ENCODE data around the gene DNLZ. TPM values are rescaled to one million over a fixed set of nuclear protein-coding genes. Genes with fewer than 3 reads are reported as not detected.

The DNLZ gene
- total RNA-seq, 4 donors from 2014 or later = 37.9 to 65.1 (median 54.3) TPM

- intact Hi-C loops (cut with DNase I; ENCODE audit: low total_unique reads) (no loop called here), in situ Hi-C loops (cut with MboI; ENCODE audit: low sequenced_read_pairs in 4 of 4) (no loop called here)
- no peak for DNase-seq
- H3K36me3 ChIP-seq = no peaks in the 10 kb centered on the region
- peaks cover 2 to 19% (median 3%) of the 10 kb centered on the region in 3 donors for H3K27me3 ChIP-seq
- H3K4me1 ChIP-seq = no peaks in the 10 kb centered on the region
- no peak overlapping the region for H3K27ac ChIP-seq
- H3K4me3 ChIP-seq = no peak overlapping the region
- TF ChIP-seq CTCF (IDR thresholded peaks at IDR 0.05 in 4 of 5, conservative IDR thresholded peaks at IDR 0.05 in 1 of 5) (no peak), POLR2A (IDR thresholded peaks at IDR 0.05) (no peak)
- no peaks in the 10 kb centered on the region for H3K9me3 ChIP-seq
- no peak for ATAC-seq
These were observed 44.7 kb downstream of the DNLZ start for GRCh38 chr9:136318776-136319241.

DNA sequence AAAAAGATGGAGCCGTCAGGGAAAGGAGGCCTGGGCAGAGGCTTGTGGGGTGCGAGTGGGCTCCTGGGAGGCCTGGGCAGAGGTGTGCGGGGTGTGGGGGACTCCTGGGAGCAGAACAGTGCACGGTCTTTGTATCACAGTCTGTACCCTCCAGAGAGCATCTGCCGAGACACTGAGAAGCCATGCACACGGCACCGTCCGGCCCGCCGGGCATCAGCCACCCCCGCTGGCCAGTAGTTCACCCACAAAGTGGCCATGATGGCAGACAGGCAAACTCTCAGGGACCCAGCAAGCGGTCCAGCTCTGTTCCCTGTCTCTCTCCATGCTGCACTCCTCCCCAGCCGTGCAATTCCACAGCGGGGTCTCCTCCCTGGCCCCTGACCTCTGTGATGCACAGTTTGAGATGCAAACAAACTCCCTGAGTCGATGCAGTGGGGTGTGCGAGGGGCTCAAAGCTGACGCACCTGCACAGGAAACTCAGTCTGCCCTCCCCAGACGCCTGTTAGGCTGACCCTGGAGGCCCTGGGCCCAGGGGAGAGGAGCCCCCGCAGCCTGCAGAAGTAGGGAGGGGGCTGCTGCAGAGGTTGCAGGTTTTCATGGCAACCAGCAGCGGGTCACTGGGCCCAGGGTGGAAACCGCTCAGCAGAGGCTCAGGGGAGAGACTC, 45.3 kb downstream of the DNLZ start:
- TF ChIP-seq CTCF (IDR thresholded peaks at IDR 0.05 in 4 of 5, conservative IDR thresholded peaks at IDR 0.05 in 1 of 5) (no peak), POLR2A (IDR thresholded peaks at IDR 0.05) (no peak)

GRCh38 chr9:136317695-136318094, 45.8 kb downstream of the DNLZ start:
- in situ Hi-C loops (cut with MboI; ENCODE audit: low sequenced_read_pairs in 4 of 4) (no loop called here), intact Hi-C loops (cut with DNase I; ENCODE audit: low total_unique reads) (no loop called here)
- TF ChIP-seq CTCF (IDR thresholded peaks at IDR 0.05 in 4 of 5, conservative IDR thresholded peaks at IDR 0.05 in 1 of 5) = no peak
- no peak for TF ChIP-seq POLR2A (IDR thresholded peaks at IDR 0.05)
- no peak for ATAC-seq
- Histone ChIP-seq H3K9me3 (no peaks in the 10 kb centered on the region), H3K36me3 (no peaks in the 10 kb centered on the region), H3K4me3 (no peak overlapping the region), H3K27ac (no peak overlapping the region), H3K27me3 (peaks cover 0 to 19% (median 5%) of the 10 kb centered on the region in 3 donors), H3K4me1 (no peaks in the 10 kb centered on the region)
- no peak for DNase-seq

More for the DNA sequence above, 45.3 kb downstream of the DNLZ start:
- in situ Hi-C loops (cut with MboI; ENCODE audit: low sequenced_read_pairs in 4 of 4) (no loop called here), intact Hi-C loops (cut with DNase I; ENCODE audit: low total_unique reads) (no loop called here)
- Histone ChIP-seq H3K4me3 (no peak overlapping the region), H3K4me1 (no peaks in the 10 kb centered on the region), H3K9me3 (no peaks in the 10 kb centered on the region), H3K36me3 (no peaks in the 10 kb centered on the region), H3K27me3 (peaks cover 0 to 19% (median 5%) of the 10 kb centered on the region in 3 donors), H3K27ac (no peak overlapping the region)
- DNase-seq (no peak), ATAC-seq (no peak)

DNA sequence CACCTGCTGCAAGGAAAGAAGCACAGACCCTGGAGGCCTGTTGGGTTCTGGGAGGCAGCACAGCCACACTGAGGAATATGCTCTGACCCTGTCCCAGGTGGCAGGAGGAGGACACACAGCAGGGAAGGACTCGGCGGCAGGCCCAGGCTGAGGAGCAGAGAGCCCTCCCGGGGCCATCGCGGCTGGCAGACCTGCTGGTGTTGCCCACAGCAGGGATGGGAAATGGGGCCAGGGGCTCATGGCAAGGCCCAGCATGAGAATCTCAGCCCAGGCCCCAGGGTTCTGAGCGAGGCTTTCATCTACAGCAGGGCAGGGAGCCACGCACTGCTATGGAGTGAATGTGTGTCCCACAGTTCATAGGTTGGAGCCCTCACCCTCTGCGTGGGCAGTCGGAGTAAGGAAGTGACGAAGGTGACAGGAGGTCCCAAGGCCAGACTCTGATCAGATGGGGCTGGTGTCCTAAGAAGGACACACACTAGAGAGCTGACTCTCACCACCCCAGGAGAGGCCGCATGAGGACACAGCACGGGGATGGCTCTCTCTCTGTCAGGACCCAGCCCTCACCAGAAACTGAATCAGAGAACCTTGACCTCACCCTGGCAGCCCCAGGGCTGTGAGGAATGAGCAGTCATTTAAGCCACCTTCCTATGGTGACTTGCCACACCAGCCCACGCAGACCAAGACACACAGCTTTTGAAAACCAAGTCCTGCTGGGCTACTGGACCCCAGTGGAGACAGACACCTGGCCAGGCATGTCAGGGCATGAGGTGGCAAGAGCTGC, 46.5 kb downstream of the DNLZ start:
- no peaks in the 10 kb centered on the region for H3K9me3 ChIP-seq
- no peak for ATAC-seq
- no peak overlapping the region for H3K4me3 ChIP-seq
- H3K4me1 ChIP-seq = no peaks in the 10 kb centered on the region
- in situ Hi-C loops (cut with MboI; ENCODE audit: low sequenced_read_pairs in 4 of 4) = no loop called here
- DNase-seq = no peak
- no peaks in the 10 kb centered on the region for H3K36me3 ChIP-seq
- intact Hi-C loops (cut with DNase I; ENCODE audit: low total_unique reads) = no loop called here
- H3K27ac ChIP-seq = no peak overlapping the region
- TF ChIP-seq POLR2A (IDR thresholded peaks at IDR 0.05) (no peak), CTCF (IDR thresholded peaks at IDR 0.05 in 4 of 5, conservative IDR thresholded peaks at IDR 0.05 in 1 of 5) (no peak)
- peaks cover 0 to 18% (median 9%) of the 10 kb centered on the region in 3 donors for H3K27me3 ChIP-seq
